Endothelial cell (in vitro differentiated cells): ENCODE data around the gene UQCC5. TPM values are rescaled to one million over a fixed set of nuclear protein-coding genes. Genes with fewer than 3 reads are reported as not detected.

Experiments used
- DNase-seq: peaks from one replicate; pipeline ENCODE4 v3.0.0; 2021; ENCODE audit warnings: low spot score
- H3K27ac Mint-ChIP-seq: one replicate; pipeline ENCODE4 v1.8.0; 2021; ENCODE audit warnings: mixed read lengths, inconsistent platforms; ENCODE audit not compliant: unreplicated experiment
- H3K27me3 Mint-ChIP-seq: one replicate; pipeline ENCODE4 v1.8.0; 2021; ENCODE audit warnings: mild to moderate bottlenecking, moderate library complexity, mixed read lengths, inconsistent platforms; ENCODE audit not compliant: unreplicated experiment
- H3K36me3 Mint-ChIP-seq: one replicate; pipeline ENCODE4 v1.8.0; 2021; ENCODE audit warnings: mild to moderate bottlenecking, low read depth, mixed read lengths, inconsistent platforms; ENCODE audit not compliant: unreplicated experiment
- H3K4me1 Mint-ChIP-seq: one replicate; pipeline ENCODE4 v1.8.0; 2021; ENCODE audit warnings: mild to moderate bottlenecking, mixed read lengths, inconsistent platforms; ENCODE audit not compliant: unreplicated experiment
- H3K4me3 Mint-ChIP-seq: one replicate; pipeline ENCODE4 v1.8.0; 2021; ENCODE audit warnings: mild to moderate bottlenecking, mixed read lengths, inconsistent platforms; ENCODE audit not compliant: unreplicated experiment
- H3K9me3 Mint-ChIP-seq: one replicate; pipeline ENCODE4 v1.8.0; 2021; ENCODE audit warnings: mixed read lengths, inconsistent platforms; ENCODE audit not compliant: unreplicated experiment
- total RNA-seq: library from RNA; stranded (reverse); fragmentation: NEBNext Ultra II Directional; extraction: Animal tissue kit (Norgen Biotek cat#: 25700); gene quantifications from one replicate; pipeline ENCODE4 v1.2.1, GENCODE V29; 2021; ENCODE audit not compliant: unreplicated experiment
- TF ChIP-seq, protein P1 (sequence below): fragments of 200-600 bp; sonication (generic); IDR thresholded peaks from one replicate; pipeline ENCODE4 v1.5.0; 2021; ENCODE audit warnings: antibody characterized with exemption; ENCODE audit not compliant: unreplicated experiment

Gene UQCC5
- total RNA-seq, 1 donor from 2014 or later, result 13.3 TPM

DNA sequence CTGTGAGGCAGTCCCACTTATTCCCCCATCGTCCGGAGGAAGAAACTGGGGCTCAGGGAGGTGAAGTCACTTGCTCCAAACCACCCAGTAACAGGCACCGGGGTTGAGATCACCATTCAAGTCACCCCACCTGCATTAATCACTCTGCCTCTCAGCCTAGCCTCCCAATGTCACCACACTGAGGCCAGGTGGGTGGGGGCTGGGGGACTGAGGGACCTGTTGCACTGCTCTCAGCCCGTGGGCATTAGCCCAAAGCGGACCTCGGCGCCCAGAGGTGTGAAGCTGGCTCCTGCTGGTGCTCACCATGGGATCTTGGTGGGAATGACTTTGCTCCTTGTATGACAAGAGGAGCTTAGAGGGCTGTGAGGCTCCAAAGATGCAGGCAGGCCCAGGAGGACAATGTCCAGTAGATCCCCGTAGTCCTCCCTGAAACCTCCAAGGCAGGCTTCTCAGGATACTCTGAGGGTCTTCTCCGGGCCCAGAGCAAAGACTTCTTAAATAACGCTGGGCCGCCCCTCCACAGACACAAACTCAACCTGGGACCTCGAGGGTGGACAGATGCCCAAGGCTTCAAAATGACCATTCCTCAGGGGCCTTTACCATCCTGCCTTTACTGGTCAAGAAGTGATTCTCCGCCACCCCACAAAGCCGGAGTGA is 4.4 kb upstream of the UQCC5 start:
- TF ChIP-seq, protein P1, sequence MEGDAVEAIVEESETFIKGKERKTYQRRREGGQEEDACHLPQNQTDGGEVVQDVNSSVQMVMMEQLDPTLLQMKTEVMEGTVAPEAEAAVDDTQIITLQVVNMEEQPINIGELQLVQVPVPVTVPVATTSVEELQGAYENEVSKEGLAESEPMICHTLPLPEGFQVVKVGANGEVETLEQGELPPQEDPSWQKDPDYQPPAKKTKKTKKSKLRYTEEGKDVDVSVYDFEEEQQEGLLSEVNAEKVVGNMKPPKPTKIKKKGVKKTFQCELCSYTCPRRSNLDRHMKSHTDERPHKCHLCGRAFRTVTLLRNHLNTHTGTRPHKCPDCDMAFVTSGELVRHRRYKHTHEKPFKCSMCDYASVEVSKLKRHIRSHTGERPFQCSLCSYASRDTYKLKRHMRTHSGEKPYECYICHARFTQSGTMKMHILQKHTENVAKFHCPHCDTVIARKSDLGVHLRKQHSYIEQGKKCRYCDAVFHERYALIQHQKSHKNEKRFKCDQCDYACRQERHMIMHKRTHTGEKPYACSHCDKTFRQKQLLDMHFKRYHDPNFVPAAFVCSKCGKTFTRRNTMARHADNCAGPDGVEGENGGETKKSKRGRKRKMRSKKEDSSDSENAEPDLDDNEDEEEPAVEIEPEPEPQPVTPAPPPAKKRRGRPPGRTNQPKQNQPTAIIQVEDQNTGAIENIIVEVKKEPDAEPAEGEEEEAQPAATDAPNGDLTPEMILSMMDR, result no peak
- Mint-ChIP-seq H3K4me1 (peaks cover 13% of the 10 kb centered on the region), H3K4me3 (peak overlapping the region; percentile 89), H3K27ac (peak overlapping the region; percentile 81), H3K36me3 (peaks cover 11% of the 10 kb centered on the region), H3K9me3 (no peaks in the 10 kb centered on the region), H3K27me3 (peaks cover 29% of the 10 kb centered on the region)
- DNase-seq, result peak; percentile 7

DNA sequence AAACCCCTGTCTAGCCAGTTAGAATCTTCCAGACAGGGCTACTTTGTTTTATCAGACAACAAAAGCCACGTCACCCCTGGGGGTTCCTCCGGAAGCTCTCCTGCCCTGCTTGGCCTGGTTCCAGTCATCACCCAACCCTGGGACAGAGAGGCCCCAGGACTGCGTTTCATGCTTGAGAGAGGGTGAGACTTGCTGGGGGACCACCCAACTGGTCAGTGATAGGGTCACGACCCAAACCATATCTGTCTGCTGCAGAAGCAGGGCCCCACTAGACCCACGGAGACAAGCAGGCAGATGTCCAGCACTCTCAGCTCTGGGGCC is 3.9 kb upstream of the UQCC5 start:
- Mint-ChIP-seq H3K4me1 (peaks cover 15% of the 10 kb centered on the region), H3K27me3 (peaks cover 29% of the 10 kb centered on the region), H3K9me3 (no peaks in the 10 kb centered on the region), H3K27ac (peak overlapping the region; percentile 81), H3K4me3 (peak overlapping the region; percentile 89), H3K36me3 (peaks cover 9% of the 10 kb centered on the region)
- TF ChIP-seq, protein P1, result no peak
- peak; percentile 18 for DNase-seq

- H3K4me3 Mint-ChIP-seq, result peak overlapping the region; percentile 89
- peaks cover 20% of the 10 kb centered on the region for H3K4me1 Mint-ChIP-seq
- H3K9me3 Mint-ChIP-seq, result no peaks in the 10 kb centered on the region
- DNase-seq, result peak; percentile 46
- H3K36me3 Mint-ChIP-seq, result peaks cover 14% of the 10 kb centered on the region
- TF ChIP-seq, protein P1, result no peak
- H3K27me3 Mint-ChIP-seq, result peaks cover 29% of the 10 kb centered on the region
- H3K27ac Mint-ChIP-seq, result no peak overlapping the region
These were observed 3.4 kb upstream of the UQCC5 start for GRCh38 chr3:52532838-52533622.

GRCh38 chr3:52533623-52534280 is 2.7 kb upstream of the UQCC5 start, which contains the start of gene NT5DC2:
Gene NT5DC2 (minus strand): TSS chr3:52533857. CDS start chr3:52533737, 120 bp downstream.
- Mint-ChIP-seq H3K27ac (peak within 1 kb of the TSS; percentile 63), H3K36me3 (peaks cover 16% of the 10 kb centered on the region), H3K4me1 (peaks cover 25% of the 10 kb centered on the region), H3K9me3 (no peaks in the 10 kb centered on the region), H3K4me3 (peak within 1 kb of the TSS; percentile 89), H3K27me3 (peaks cover 31% of the 10 kb centered on the region)
- DNase-seq, result peak; percentile 76
- TF ChIP-seq, protein P1, result no peak
